ENCODE measurements around the gene SERPINB10.

DNA sequence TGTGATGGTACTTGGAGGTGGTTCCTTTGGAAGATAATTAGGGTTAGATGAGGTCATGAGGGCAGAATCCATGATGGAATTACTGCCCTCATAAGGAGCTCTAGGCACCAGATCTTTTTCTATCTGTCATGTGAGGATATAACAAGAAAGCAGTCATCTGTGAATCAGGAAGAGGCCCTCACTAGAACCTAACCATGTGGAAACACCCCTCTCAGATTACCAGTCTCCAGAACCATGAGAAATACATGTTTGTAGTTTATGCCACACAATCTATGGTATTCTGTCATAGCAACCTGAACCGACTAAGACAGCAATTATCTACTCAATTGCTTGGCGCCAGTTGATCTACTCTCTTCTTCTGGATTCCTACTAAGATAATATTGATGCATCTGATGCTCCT, 2.4 kb upstream of the SERPINB10 start:
- TF ChIP-seq, protein P1, sequence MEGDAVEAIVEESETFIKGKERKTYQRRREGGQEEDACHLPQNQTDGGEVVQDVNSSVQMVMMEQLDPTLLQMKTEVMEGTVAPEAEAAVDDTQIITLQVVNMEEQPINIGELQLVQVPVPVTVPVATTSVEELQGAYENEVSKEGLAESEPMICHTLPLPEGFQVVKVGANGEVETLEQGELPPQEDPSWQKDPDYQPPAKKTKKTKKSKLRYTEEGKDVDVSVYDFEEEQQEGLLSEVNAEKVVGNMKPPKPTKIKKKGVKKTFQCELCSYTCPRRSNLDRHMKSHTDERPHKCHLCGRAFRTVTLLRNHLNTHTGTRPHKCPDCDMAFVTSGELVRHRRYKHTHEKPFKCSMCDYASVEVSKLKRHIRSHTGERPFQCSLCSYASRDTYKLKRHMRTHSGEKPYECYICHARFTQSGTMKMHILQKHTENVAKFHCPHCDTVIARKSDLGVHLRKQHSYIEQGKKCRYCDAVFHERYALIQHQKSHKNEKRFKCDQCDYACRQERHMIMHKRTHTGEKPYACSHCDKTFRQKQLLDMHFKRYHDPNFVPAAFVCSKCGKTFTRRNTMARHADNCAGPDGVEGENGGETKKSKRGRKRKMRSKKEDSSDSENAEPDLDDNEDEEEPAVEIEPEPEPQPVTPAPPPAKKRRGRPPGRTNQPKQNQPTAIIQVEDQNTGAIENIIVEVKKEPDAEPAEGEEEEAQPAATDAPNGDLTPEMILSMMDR (IDR thresholded peaks at IDR 0.05; ENCODE audit: insufficient read depth, low read length), result no peak
- TF ChIP-seq SPI1 (IDR thresholded peaks at IDR 0.05; ENCODE audit: borderline replicate concordance, low read depth) (no peak), GABPA (IDR thresholded peaks at IDR 0.05; ENCODE audit: low read depth) (no peak)

Data from HL-60 (cell line).